Iris pigment epithelial cell (primary cell): ENCODE results near the gene STK25.
"Not testable (repeated sequence)": the region's sequence is repeated elsewhere in the genome, so short reads cannot be mapped to it uniquely, and the experiment has no call there.

Experiments
- DNase-seq: peaks from one replicate; pipeline ENCODE4 v3.0.0-alpha.2; 2011; ENCODE audit warnings: low read depth

Gene STK25

GRCh38 chr2:241507430-241508239, 749 bp downstream of the STK25 start:
- DNase-seq = peak; percentile 45

GRCh38 chr2:241506793-241507429, 1.5 kb downstream of the STK25 start:
- no peak for DNase-seq

- DNase-seq = not testable (repeated sequence)
Observed at GRCh38 chr2:241506317-241506716, 2.1 kb downstream of the STK25 start.

GRCh38 chr2:241505781-241506201, 2.6 kb downstream of the STK25 start:
- DNase-seq = no peak

- no peak for DNase-seq
Observed at GRCh38 chr2:241505086-241505780, 3.2 kb downstream of the STK25 start.

GRCh38 chr2:241503776-241504392, 4.5 kb downstream of the STK25 start:
- DNase-seq = no peak

- DNase-seq = no peak
Observed at GRCh38 chr2:241502281-241502680, 6.1 kb downstream of the STK25 start.

- no peak for DNase-seq
Observed at GRCh38 chr2:241501551-241501950, 6.8 kb downstream of the STK25 start.

GRCh38 chr2:241501099-241501541, 7.3 kb downstream of the STK25 start:
- DNase-seq = no peak

- no peak for DNase-seq
Observed at GRCh38 chr2:241500431-241500975, 7.9 kb downstream of the STK25 start.

- DNase-seq = no peak
Observed at GRCh38 chr2:241500016-241500415, 8.4 kb downstream of the STK25 start.

GRCh38 chr2:241499146-241499965, 9.0 kb downstream of the STK25 start:
- DNase-seq = no peak

GRCh38 chr2:241498115-241499070, 10.0 kb downstream of the STK25 start:
- no peak for DNase-seq

- no peak for DNase-seq
Observed at GRCh38 chr2:241496904-241497877, 11.2 kb downstream of the STK25 start.

GRCh38 chr2:241496003-241496707, 12.2 kb downstream of the STK25 start:
- no peak for DNase-seq

GRCh38 chr2:241495172-241496002, 13.0 kb downstream of the STK25 start:
- no peak for DNase-seq

- no peak for DNase-seq
Observed at GRCh38 chr2:241494311-241494908, 14.0 kb downstream of the STK25 start.
